Thyroid gland (tissue), 4 donors: Measurements from ENCODE around the gene KREMEN2. TPM values are rescaled to one million over a fixed set of nuclear protein-coding genes. Genes with fewer than 3 reads are reported as not detected.
A peak's percentile ranks its signal among the peaks of the same experiment; 100 is the strongest.

Experiments used
- DNase-seq, 2 donors: peaks; one replicate each; pipeline ENCODE4 v3.0.0-alpha.2; 2019
- H3K27ac ChIP-seq, 3 donors: fragments of 200-600 bp; sonication (generic); 1 replicate in 2 of 3; 2 replicates in 1 of 3; pipeline ENCODE4 v1.5.1; 2016 to 2019; ENCODE audit warnings: mild to moderate bottlenecking in 1 of 3, moderate library complexity in 1 of 3
- H3K27me3 ChIP-seq: fragments of 200-600 bp; sonication (generic); one replicate; pipeline ENCODE4 v1.5.1; 2019
- H3K36me3 ChIP-seq, 2 donors: fragments of 200-600 bp; sonication (generic); one replicate each; pipeline ENCODE4 v1.5.1; 2016 to 2019
- H3K4me1 ChIP-seq, 2 donors: fragments of 200-600 bp; sonication (generic); one replicate each; pipeline ENCODE4 v1.5.1; 2017 to 2019
- H3K4me3 ChIP-seq, 3 donors: fragments of 200-600 bp; sonication (generic); replicated peaks in 1 of 3; 1 replicate in 2 of 3; 2 replicates in 1 of 3; pipeline ENCODE4 v1.5.1; 2016; ENCODE audit warnings: mild to moderate bottlenecking in 1 of 3
- H3K9me3 ChIP-seq: fragments of 200-600 bp; sonication (generic); one replicate; pipeline ENCODE4 v1.5.1; 2017
- CTCF ChIP-seq, 6 experiments: fragments of 200-600 bp in 3 of 6; fragments of 450-650 bp in 3 of 6; sonication (generic) in 3 of 6; IDR thresholded peaks; one replicate each; pipeline ENCODE4 v1.5.1; 2016 to 2019; ENCODE audit warnings: antibody characterized with exemption in 6 of 6, mild to moderate bottlenecking in 2 of 6, inconsistent platforms in 1 of 6, moderate library complexity in 1 of 6
- POLR2A ChIP-seq, 2 donors: fragments of 450-650 bp; IDR thresholded peaks; one replicate each; pipeline ENCODE4 v1.6.1; 2017; ENCODE audit warnings: antibody characterized with exemption in 2 of 2, mild to moderate bottlenecking in 2 of 2, moderate library complexity in 1 of 2
- WGBS, 2 donors: methylation state at CpG; one replicate each; pipeline ENCODE4 v1.1.5; 2017; 5-methylcytosine and 5-hydroxymethylcytosine counted together
- intact Hi-C: fragments of 100-400 bp; cut with DNase I; formaldehyde crosslinking; loops from one replicate; pipeline ENCODE4 v1.15.1; 2023
- total RNA-seq, 4 donors: library from RNA; depleted of rRNA; stranded (reverse); fragments of >200 nt; gene quantifications; one replicate each; pipeline ENCODE4 v1.2.3, GENCODE V29; 2016

The KREMEN2 gene
- total RNA-seq, 4 donors from 2014 or later, result not detected

- peaks cover 47% of the 10 kb centered on the region for H3K27me3 ChIP-seq
- H3K4me3 ChIP-seq, result peak overlapping the region in 1 of 3 donors; percentile 17
- H3K27ac ChIP-seq, result no peak overlapping the region
- no peaks in the 10 kb centered on the region for H3K9me3 ChIP-seq
- intact Hi-C loops, result no loop called here
- 7% methylated on average over 3 of the region's 46 CpGs; no CpG with 5 or more reads in 1 of the 2 donors for WGBS, 2 donors
- H3K36me3 ChIP-seq, result no peaks in the 10 kb centered on the region
- peak; percentile 25 to 34 for DNase-seq
- peaks cover 43 to 56% of the 10 kb centered on the region in 2 donors for H3K4me1 ChIP-seq
- TF ChIP-seq CTCF (IDR thresholded peaks at IDR 0.05), result peak in 1 of 6 experiments; percentile 18
- TF ChIP-seq POLR2A (IDR thresholded peaks at IDR 0.05), result no peak
Observed at GRCh38 chr16:2966808-2967191, 2.7 kb downstream of the KREMEN2 start.

- Histone ChIP-seq H3K36me3 (no peaks in the 10 kb centered on the region), H3K27ac (no peak overlapping the region), H3K9me3 (no peaks in the 10 kb centered on the region), H3K27me3 (peaks cover 47% of the 10 kb centered on the region), H3K4me1 (peaks cover 43 to 56% of the 10 kb centered on the region in 2 donors), H3K4me3 (peak overlapping the region in 1 of 3 donors; percentile 17)
- TF ChIP-seq CTCF (IDR thresholded peaks at IDR 0.05), result no peak
- TF ChIP-seq POLR2A (IDR thresholded peaks at IDR 0.05), result no peak
- no peak for DNase-seq
- 19% methylated on average over 11 of the region's 51 CpGs; no CpG with 5 or more reads in 1 of the 2 donors for WGBS, 2 donors
- intact Hi-C loops, result no loop called here
Observed at GRCh38 chr16:2967211-2967631, 3.1 kb downstream of the KREMEN2 start.

GRCh38 chr16:2967721-2968161 lies 3.7 kb downstream of the KREMEN2 start:
- 64 to 68% methylated on average over 14 to 18 of the region's 33 CpGs for WGBS, 2 donors

GRCh38 chr16:2968368-2968737 lies 4.3 kb downstream of the KREMEN2 start:
- TF ChIP-seq POLR2A (IDR thresholded peaks at IDR 0.05) (no peak), CTCF (IDR thresholded peaks at IDR 0.05) (no peak)
- H3K27ac ChIP-seq, result no peak overlapping the region
- peaks cover 38% of the 10 kb centered on the region for H3K27me3 ChIP-seq
- intact Hi-C loops, result no loop called here
- peaks cover 44 to 61% of the 10 kb centered on the region in 2 donors for H3K4me1 ChIP-seq
- no peak for DNase-seq
- H3K9me3 ChIP-seq, result no peaks in the 10 kb centered on the region
- H3K4me3 ChIP-seq, result peak overlapping the region in 1 of 3 donors; percentile 55
- 15 to 29% methylated on average over 17 to 18 of the region's 18 CpGs for WGBS, 2 donors
- no peaks in the 10 kb centered on the region for H3K36me3 ChIP-seq

More at GRCh38 chr16:2967721-2968161, 3.7 kb downstream of the KREMEN2 start:
- H3K36me3 ChIP-seq, result no peaks in the 10 kb centered on the region
- H3K27ac ChIP-seq, result no peak overlapping the region
- TF ChIP-seq CTCF (IDR thresholded peaks at IDR 0.05) (no peak), POLR2A (IDR thresholded peaks at IDR 0.05) (no peak)
- no peak for DNase-seq
- peaks cover 44% of the 10 kb centered on the region for H3K27me3 ChIP-seq
- H3K9me3 ChIP-seq, result no peaks in the 10 kb centered on the region
- intact Hi-C loops, result no loop called here
- no peak overlapping the region for H3K4me3 ChIP-seq
- peaks cover 44 to 62% of the 10 kb centered on the region in 2 donors for H3K4me1 ChIP-seq

GRCh38 chr16:2968738-2969544 lies 4.9 kb downstream of the KREMEN2 start, which contains the start of gene PAQR4:
TSS of gene PAQR4 (plus strand) at chr16:2969348. CDS start at chr16:2969675, 327 bp downstream.
- WGBS, 2 donors, result 3% methylated on average over 12 of the region's 98 CpGs; no CpG with 5 or more reads in 1 of the 2 donors
- Histone ChIP-seq H3K36me3 (no peaks in the 10 kb centered on the region), H3K9me3 (no peaks in the 10 kb centered on the region), H3K4me1 (peaks cover 39 to 59% of the 10 kb centered on the region in 2 donors), H3K4me3 (peak within 1 kb of the TSS; percentile 5 to 55 (median 44)), H3K27ac (no peak within 1 kb of the TSS), H3K27me3 (peaks cover 34% of the 10 kb centered on the region)
- intact Hi-C loops, result no loop called here
- TF ChIP-seq CTCF (IDR thresholded peaks at IDR 0.05) (no peak), POLR2A (IDR thresholded peaks at IDR 0.05) (peak in 1 of 2 donors; percentile 37)
- DNase-seq, result peak; percentile 79 to 83
